ENCODE results near the gene P2RY2. TPM values are rescaled to one million over a fixed set of nuclear protein-coding genes. Genes with fewer than 3 reads are reported as not detected.

The P2RY2 gene
- total and polyA plus RNA-seq, 9 of the 15 experiments (the other 6 are each of a cell fraction or from before 2014, with no cell fraction given) = not detected

- no peak for TF ChIP-seq AFF1 (IDR thresholded peaks at IDR 0.05; ENCODE audit: low read depth in 1 of 2, partially characterized antibody in 2 of 2)
- TF ChIP-seq FOXA3 (CRISPR knock-in tag; conservative IDR thresholded peaks at IDR 0.05 in 1 of 2, IDR thresholded peaks at IDR 0.05 in 1 of 2) = no peak
- peak; percentile 54; the same call in 1 of the 2 replicates for TF ChIP-seq ATF7 (IDR thresholded peaks at IDR 0.05)
- TF ChIP-seq BCOR (IDR thresholded peaks at IDR 0.05) = 0 out of 2 replicates have a peak, but pooled peaks have one; percentile 11
- TF ChIP-seq ZNF274 (IDR thresholded peaks at IDR 0.05; ENCODE audit: borderline replicate concordance, low read depth, low read length) = no peak
- TF ChIP-seq, protein P1, sequence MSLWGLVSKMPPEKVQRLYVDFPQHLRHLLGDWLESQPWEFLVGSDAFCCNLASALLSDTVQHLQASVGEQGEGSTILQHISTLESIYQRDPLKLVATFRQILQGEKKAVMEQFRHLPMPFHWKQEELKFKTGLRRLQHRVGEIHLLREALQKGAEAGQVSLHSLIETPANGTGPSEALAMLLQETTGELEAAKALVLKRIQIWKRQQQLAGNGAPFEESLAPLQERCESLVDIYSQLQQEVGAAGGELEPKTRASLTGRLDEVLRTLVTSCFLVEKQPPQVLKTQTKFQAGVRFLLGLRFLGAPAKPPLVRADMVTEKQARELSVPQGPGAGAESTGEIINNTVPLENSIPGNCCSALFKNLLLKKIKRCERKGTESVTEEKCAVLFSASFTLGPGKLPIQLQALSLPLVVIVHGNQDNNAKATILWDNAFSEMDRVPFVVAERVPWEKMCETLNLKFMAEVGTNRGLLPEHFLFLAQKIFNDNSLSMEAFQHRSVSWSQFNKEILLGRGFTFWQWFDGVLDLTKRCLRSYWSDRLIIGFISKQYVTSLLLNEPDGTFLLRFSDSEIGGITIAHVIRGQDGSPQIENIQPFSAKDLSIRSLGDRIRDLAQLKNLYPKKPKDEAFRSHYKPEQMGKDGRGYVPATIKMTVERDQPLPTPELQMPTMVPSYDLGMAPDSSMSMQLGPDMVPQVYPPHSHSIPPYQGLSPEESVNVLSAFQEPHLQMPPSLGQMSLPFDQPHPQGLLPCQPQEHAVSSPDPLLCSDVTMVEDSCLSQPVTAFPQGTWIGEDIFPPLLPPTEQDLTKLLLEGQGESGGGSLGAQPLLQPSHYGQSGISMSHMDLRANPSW (CRISPR knock-in tag; IDR thresholded peaks at IDR 0.05) = no peak
- TF ChIP-seq ZBTB8A (IDR thresholded peaks at IDR 0.05; ENCODE audit: partially characterized antibody) = no peak
- TF ChIP-seq ZNF316 (IDR thresholded peaks at IDR 0.05) = no peak
- peak; percentile 46 for TF ChIP-seq RBBP5 (IDR thresholded peaks at IDR 0.05; ENCODE audit: borderline replicate concordance, insufficient read depth, low read length, poor library complexity, severe bottlenecking)
- no peak for TF ChIP-seq ZNF124 (CRISPR knock-in tag; IDR thresholded peaks at IDR 0.05)
- TF ChIP-seq MLLT1 (IDR thresholded peaks at IDR 0.05) = no peak; a peak in 1 of 4 replicates
- TF ChIP-seq PREB (CRISPR knock-in tag; IDR thresholded peaks at IDR 0.05) = no peak
- TF ChIP-seq TRIM28 (IDR thresholded peaks at IDR 0.05) = no peak
- peak; percentile 61; the same call in 1 of the 2 replicates for TF ChIP-seq SOX6 (IDR thresholded peaks at IDR 0.05)
- peak; percentile 44; the same call in 1 of the 2 replicates for TF ChIP-seq MTA2 (IDR thresholded peaks at IDR 0.05; ENCODE audit: low read depth)
- no peak for TF ChIP-seq KLF13 (tag; IDR thresholded peaks at IDR 0.05; ENCODE audit: borderline replicate concordance, low read depth)
- TF ChIP-seq SP1 (CRISPR knock-in tag; IDR thresholded peaks at IDR 0.05) = peak; percentile 49; the same call in 1 of the 2 replicates
- no peak for TF ChIP-seq ZNF134 (CRISPR knock-in tag; conservative IDR thresholded peaks at IDR 0.05)
- no peak for TF ChIP-seq SNRNP70 (optimal IDR thresholded peaks at IDR 0.05; ENCODE audit: low read depth, low read length)
These were observed 35.2 kb upstream of the P2RY2 start (continued) for GRCh38 chr11:73182824-73183321.

All from K562 (cell line).